HCEC 1CT (cell line): Measurements from ENCODE around the gene GPR146.

Experiments used
- DNase-seq: peaks from one replicate; pipeline ENCODE4 v3.0.0-alpha.2; 2017

Gene GPR146

GRCh38 chr7:1095621-1096155 is 51.3 kb downstream of the GPR146 start:
- no peak for DNase-seq

- no peak for DNase-seq
Observed at GRCh38 chr7:1096156-1097119, 52.1 kb downstream of the GPR146 start.

- no peak for DNase-seq
Observed at GRCh38 chr7:1097120-1097504, 52.8 kb downstream of the GPR146 start.

GRCh38 chr7:1098243-1099153 is 54.2 kb downstream of the GPR146 start:
- no peak for DNase-seq

- DNase-seq, result no peak
Observed at GRCh38 chr7:1099154-1099542, 54.8 kb downstream of the GPR146 start.

- DNase-seq, result no peak
Observed at GRCh38 chr7:1099637-1100036, 55.3 kb downstream of the GPR146 start.

GRCh38 chr7:1100386-1100785 is 56.0 kb downstream of the GPR146 start:
- DNase-seq, result no peak

GRCh38 chr7:1100834-1101562 is 56.7 kb downstream of the GPR146 start:
- DNase-seq, result no peak

GRCh38 chr7:1101563-1102431 is 57.5 kb downstream of the GPR146 start:
- DNase-seq, result no peak

GRCh38 chr7:1103009-1103788 is 58.9 kb downstream of the GPR146 start:
- no peak for DNase-seq

GRCh38 chr7:1103789-1104515 is 59.6 kb downstream of the GPR146 start:
- no peak for DNase-seq

- no peak for DNase-seq
Observed at GRCh38 chr7:1104516-1105179, 60.3 kb downstream of the GPR146 start.

GRCh38 chr7:1105189-1105588 is 60.8 kb downstream of the GPR146 start:
- no peak for DNase-seq

GRCh38 chr7:1106063-1106792 is 61.9 kb downstream of the GPR146 start:
- DNase-seq, result no peak

GRCh38 chr7:1106793-1107421 is 62.6 kb downstream of the GPR146 start:
- DNase-seq, result no peak

- DNase-seq, result no peak
Observed at GRCh38 chr7:1108264-1108920, 64.0 kb downstream of the GPR146 start.
